A673 (cell line): ENCODE data around the gene IL19.

Experiments
- EZH2 ChIP-seq: fragments of 200-600 bp; sonication (generic); IDR thresholded peaks from 2 replicates; pipeline ENCODE4 v1.6.1; 2017; ENCODE audit warnings: borderline replicate concordance, low read depth, mild to moderate bottlenecking, mixed read lengths, antibody characterized with exemption, low read length; ENCODE audit not compliant: poor library complexity, severe bottlenecking
- TF ChIP-seq, protein P1 (sequence below): fragments of 300-800, 200-600 bp; sonication (generic); conservative IDR thresholded peaks from 2 replicates; pipeline ENCODE4 v1.5.1; 2017; ENCODE audit warnings: low read depth, mild to moderate bottlenecking, antibody characterized with exemption, low read length, moderate library complexity, mixed read lengths

DNA sequence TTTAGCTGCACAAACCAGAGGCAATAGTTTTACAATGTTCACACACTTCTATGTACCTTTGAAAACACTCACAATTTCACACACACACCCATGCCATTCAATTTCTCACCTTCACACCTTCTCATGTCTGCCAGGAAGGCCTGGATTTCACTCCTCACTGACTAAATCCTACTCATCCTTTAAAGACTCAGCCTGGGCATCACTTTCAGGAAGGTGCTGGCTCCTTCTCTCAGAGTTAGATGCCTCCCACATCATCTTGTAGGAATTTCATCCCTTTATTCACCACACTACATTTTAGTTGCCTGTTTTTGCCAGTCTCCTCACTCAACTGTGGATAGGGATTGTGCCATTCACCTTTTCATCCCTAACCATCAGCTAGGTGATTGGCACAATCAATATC, 97.1 kb downstream of the IL19 start:
- TF ChIP-seq, protein P1, sequence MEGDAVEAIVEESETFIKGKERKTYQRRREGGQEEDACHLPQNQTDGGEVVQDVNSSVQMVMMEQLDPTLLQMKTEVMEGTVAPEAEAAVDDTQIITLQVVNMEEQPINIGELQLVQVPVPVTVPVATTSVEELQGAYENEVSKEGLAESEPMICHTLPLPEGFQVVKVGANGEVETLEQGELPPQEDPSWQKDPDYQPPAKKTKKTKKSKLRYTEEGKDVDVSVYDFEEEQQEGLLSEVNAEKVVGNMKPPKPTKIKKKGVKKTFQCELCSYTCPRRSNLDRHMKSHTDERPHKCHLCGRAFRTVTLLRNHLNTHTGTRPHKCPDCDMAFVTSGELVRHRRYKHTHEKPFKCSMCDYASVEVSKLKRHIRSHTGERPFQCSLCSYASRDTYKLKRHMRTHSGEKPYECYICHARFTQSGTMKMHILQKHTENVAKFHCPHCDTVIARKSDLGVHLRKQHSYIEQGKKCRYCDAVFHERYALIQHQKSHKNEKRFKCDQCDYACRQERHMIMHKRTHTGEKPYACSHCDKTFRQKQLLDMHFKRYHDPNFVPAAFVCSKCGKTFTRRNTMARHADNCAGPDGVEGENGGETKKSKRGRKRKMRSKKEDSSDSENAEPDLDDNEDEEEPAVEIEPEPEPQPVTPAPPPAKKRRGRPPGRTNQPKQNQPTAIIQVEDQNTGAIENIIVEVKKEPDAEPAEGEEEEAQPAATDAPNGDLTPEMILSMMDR: no peak
- TF ChIP-seq EZH2: no peak
